Lung (tissue), 12 donors: Measurements from ENCODE around the gene EYS. TPM values are rescaled to one million over a fixed set of nuclear protein-coding genes. Genes with fewer than 3 reads are reported as not detected.

Source experiments
- ATAC-seq: fragments of 200-7000 bp; cut with Tn5 transposase; one replicate; pipeline ENCODE4 v1.9.1; 2020; ENCODE audit warnings: moderate number of reproducible peaks; ENCODE audit not compliant: insufficient read depth, low FRiP score
- DNase-seq, 3 donors: peaks; one replicate each; pipeline ENCODE4 v3.0.0-alpha.2; 2013 to 2017
- H3K27ac ChIP-seq, 2 donors: one replicate each; pipeline ENCODE4 v1.5.1; 2013; ENCODE audit warnings: mild to moderate bottlenecking in 2 of 2, moderate library complexity in 2 of 2, control low read depth in 1 of 2, inconsistent platforms in 1 of 2, low read depth in 1 of 2, low read length in 1 of 2
- H3K27me3 ChIP-seq, 3 donors: one replicate each; pipeline ENCODE4 v1.5.1; 2013; ENCODE audit warnings: low read length in 2 of 3; ENCODE audit not compliant: control insufficient read depth in 3 of 3, insufficient read depth in 3 of 3
- H3K36me3 ChIP-seq, 4 donors: one replicate each; pipeline ENCODE4 v1.5.1; 2013; ENCODE audit warnings: low read length in 4 of 4, mild to moderate bottlenecking in 1 of 4, moderate library complexity in 1 of 4; ENCODE audit not compliant: control insufficient read depth in 4 of 4, insufficient read depth in 4 of 4
- H3K4me1 ChIP-seq, 5 donors: one replicate each; pipeline ENCODE4 v1.5.1; 2013; ENCODE audit warnings: low read length in 5 of 5, mild to moderate bottlenecking in 2 of 5, moderate library complexity in 1 of 5; ENCODE audit not compliant: control insufficient read depth in 5 of 5, insufficient read depth in 5 of 5
- H3K4me3 ChIP-seq: one replicate; pipeline ENCODE4 v1.5.1; 2013; ENCODE audit warnings: mild to moderate bottlenecking, control low read depth, moderate library complexity
- H3K9ac ChIP-seq, 2 donors: one replicate each; pipeline ENCODE4 v1.5.1; 2013; ENCODE audit warnings: low read length in 2 of 2, control low read depth in 1 of 2; ENCODE audit not compliant: insufficient read depth in 1 of 2
- H3K9me3 ChIP-seq, 4 donors: one replicate each; pipeline ENCODE4 v1.5.1; 2013; ENCODE audit warnings: low read length in 3 of 4, mild to moderate bottlenecking in 1 of 4, moderate library complexity in 1 of 4; ENCODE audit not compliant: control insufficient read depth in 4 of 4, insufficient read depth in 3 of 4
- CTCF ChIP-seq: IDR thresholded peaks from 2 replicates; pipeline ENCODE4 v1.5.1; 2012; ENCODE audit warnings: mild to moderate bottlenecking; ENCODE audit errors: control extremely low read depth, extremely low read depth
- whole genome bisulfite sequencing, 2 donors: extraction: QIAGEN DNeasy Blood & Tissue Kit; methylation state at CpG; one replicate each; pipeline ENCODE4 v1.1.7; 2013; 5-methylcytosine and 5-hydroxymethylcytosine counted together
- polyA plus RNA-seq, 2 donors: library from polyadenylated mRNA; stranded (reverse); fragments of 200-250 nt; gene quantifications; one replicate each; pipeline ENCODE4 v1.2.1, GENCODE V29; 2013
- total RNA-seq, 2 donors: library from RNA; depleted of rRNA in 1 of 2; stranded (reverse); fragments of >200 nt in 1 of 2; gene quantifications; one replicate each; pipeline ENCODE4 v1.2.1, GENCODE V29; 2014 to 2021
- donor health status: control.
- donor health status: control.
- donor health status: Bipolar disorder and iron deficiency.
- donor health status: healthy.
- donor health status: DM: yes; HTN: yes; CAD: no.

Gene EYS
- total and polyA plus RNA-seq, 4 donors = 0.06 to 0.34 (median 0.12) TPM

GRCh38 chr6:63862486-63863198 lies 1844.4 kb downstream of the EYS start:
- no peak overlapping the region for H3K27ac ChIP-seq

DNA sequence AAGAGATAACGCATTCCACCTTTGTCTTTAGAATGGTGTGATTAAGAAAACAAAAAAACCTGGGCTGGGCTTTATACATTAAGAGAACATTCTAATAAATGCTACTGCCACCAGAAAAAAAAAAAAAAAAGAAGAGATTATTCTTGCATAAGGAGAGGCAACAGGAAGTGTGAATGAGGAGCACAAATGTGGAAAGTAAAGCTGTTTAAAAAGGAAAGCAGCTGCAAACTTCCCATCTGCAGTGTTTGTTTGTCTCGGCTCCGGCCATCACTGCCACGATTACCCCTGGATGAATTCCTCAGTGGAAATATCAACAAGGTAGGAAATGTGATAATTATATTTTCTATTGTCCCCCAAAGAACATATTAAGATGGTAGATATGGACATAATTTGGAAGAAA lies 1847.5 kb downstream of the EYS start:
- Histone ChIP-seq H3K27ac (no peak overlapping the region), H3K4me3 (no peak overlapping the region), H3K36me3 (no peaks in the 10 kb centered on the region), H3K9ac (no peak overlapping the region), H3K9me3 (no peaks in the 10 kb centered on the region), H3K27me3 (no peaks in the 10 kb centered on the region), H3K4me1 (no peaks in the 10 kb centered on the region)
- ATAC-seq = no peak
- peak in 2 of 3 donors; percentile 33 to 64 for DNase-seq
- TF ChIP-seq CTCF = no peak
- 27 to 38% methylated on average over 4 of the region's 4 CpGs for WGBS, 2 donors

More at GRCh38 chr6:63862486-63863198, 1844.4 kb downstream of the EYS start:
- no peak overlapping the region for H3K9ac ChIP-seq
- H3K4me3 ChIP-seq = no peak overlapping the region
- no peaks in the 10 kb centered on the region for H3K36me3 ChIP-seq
- TF ChIP-seq CTCF = no peak
- H3K4me1 ChIP-seq = no peaks in the 10 kb centered on the region
- 77% methylated on average over 3 of the region's 3 CpGs for WGBS, 2 donors
- no peaks in the 10 kb centered on the region for H3K27me3 ChIP-seq
- no peaks in the 10 kb centered on the region for H3K9me3 ChIP-seq
- no peak for ATAC-seq
- DNase-seq = no peak

DNA sequence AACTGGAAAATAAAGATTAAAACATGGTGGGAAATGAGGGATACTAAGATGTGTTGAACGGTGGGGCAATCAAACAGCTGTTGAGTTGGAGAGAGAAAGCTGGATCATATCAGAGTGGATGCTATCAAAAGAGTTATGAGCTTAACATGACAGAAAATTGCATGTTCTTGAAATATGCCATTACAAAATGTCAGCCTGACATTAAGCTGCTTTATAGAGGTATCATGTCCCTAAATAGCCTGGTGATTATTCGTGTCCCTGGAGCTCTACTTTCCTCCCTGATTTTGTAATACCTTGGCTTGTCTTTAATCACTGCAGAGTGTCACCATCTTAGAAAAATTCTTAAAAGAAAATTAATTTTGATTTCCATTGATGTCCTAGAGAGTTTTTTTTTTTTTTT lies 1848.3 kb downstream of the EYS start:
- no peak for ATAC-seq
- 77% methylated on average over 2 of the region's 2 CpGs for WGBS, 2 donors
- H3K4me1 ChIP-seq = no peaks in the 10 kb centered on the region
- no peaks in the 10 kb centered on the region for H3K27me3 ChIP-seq
- H3K9ac ChIP-seq = no peak overlapping the region
- H3K36me3 ChIP-seq = no peaks in the 10 kb centered on the region
- DNase-seq = peak in 1 of 3 donors; percentile 27
- no peak for TF ChIP-seq CTCF
- no peak overlapping the region for H3K27ac ChIP-seq
- H3K9me3 ChIP-seq = no peaks in the 10 kb centered on the region
- H3K4me3 ChIP-seq = no peak overlapping the region

DNA sequence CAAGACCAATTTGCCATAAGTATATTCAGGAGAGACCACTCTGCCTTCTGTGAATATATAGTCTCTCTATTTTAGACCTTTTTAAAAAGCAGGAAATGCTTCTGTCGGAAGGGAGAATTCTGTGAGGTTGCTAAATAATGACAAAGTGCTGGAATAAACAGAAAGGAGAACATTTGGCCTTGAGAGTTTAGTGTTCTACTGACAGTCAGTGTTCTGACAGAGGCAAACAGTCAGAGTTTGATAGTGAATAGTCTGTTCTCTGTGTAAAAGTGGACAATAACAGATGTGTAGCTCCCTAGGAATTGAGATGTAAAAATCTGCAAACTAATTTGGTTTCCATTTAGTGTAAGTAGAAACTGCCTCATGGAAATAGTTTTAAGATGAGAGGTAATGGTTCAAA lies 1850.8 kb downstream of the EYS start:
- no peak for DNase-seq
- Histone ChIP-seq H3K27ac (no peak overlapping the region), H3K9me3 (no peaks in the 10 kb centered on the region), H3K4me1 (no peaks in the 10 kb centered on the region), H3K4me3 (no peak overlapping the region), H3K9ac (no peak overlapping the region), H3K36me3 (no peaks in the 10 kb centered on the region), H3K27me3 (no peaks in the 10 kb centered on the region)
- no peak for ATAC-seq
- no peak for TF ChIP-seq CTCF
- WGBS, 2 donors = 22 to 39% methylated on average over 1 of the region's 1 CpG
